ENCODE results near the gene ZNF500. TPM values are rescaled to one million over a fixed set of nuclear protein-coding genes. Genes with fewer than 3 reads are reported as not detected.

Gene ZNF500
- total and polyA plus RNA-seq, 2 donors, result 7.7 to 13.8 TPM

DNA sequence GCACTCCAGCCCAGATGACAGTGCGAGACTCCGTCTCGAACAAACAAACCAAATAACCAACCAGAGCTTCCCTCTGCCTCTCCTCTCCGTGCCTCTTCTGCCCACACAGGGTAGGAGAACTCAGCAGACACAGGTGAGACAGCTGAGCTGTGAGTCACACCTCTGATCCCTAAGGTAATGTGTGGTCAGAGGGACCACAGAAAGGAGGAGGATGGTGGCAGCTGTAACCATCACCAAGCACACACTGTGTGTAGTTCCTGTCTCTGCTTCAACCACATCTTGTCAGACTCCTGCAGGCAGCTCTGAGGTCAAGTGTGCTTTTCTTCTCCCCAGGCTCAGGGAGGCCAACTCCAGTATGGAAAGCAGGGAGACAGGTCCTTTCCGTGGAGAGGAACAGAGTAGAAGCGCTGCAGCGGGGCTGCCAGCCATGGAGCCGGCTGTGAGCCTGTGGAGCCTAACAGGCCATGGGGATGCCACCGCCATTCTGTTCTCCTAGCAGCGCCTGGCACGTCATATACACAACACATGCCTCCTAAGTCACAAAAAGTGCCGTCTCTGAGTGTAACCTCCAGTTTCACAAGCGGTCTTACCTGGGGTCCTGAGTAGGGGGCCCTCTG, 66.5 kb downstream of the ZNF500 start:
- WGBS, result 95% methylated on average over 13 of the region's 13 CpGs
- DNase-seq (ENCODE audit: low read depth in 6 of 9, low spot score in 9 of 9), result no peak
- Histone ChIP-seq H3K27ac (ENCODE audit: low read depth in 1 of 2, low read length in 1 of 2) (no peak overlapping the region), H3K27me3 (ENCODE audit: control insufficient read depth in 2 of 2, insufficient read depth in 1 of 2, low read length in 1 of 2) (no peaks in the 10 kb centered on the region), H3K36me3 (ENCODE audit: control insufficient read depth in 2 of 2, insufficient read depth in 2 of 2, low read length in 1 of 2) (peaks cover 66 to 69% of the 10 kb centered on the region in 2 donors), H3K9me3 (ENCODE audit: control insufficient read depth in 2 of 2, insufficient read depth in 1 of 2, low read length in 1 of 2) (no peaks in the 10 kb centered on the region), H3K4me3 (ENCODE audit: low read length in 2 of 2) (no peak overlapping the region), H3K4me1 (ENCODE audit: control insufficient read depth in 2 of 2, insufficient read depth in 2 of 2, low read length in 2 of 2) (no peaks in the 10 kb centered on the region)

DNA sequence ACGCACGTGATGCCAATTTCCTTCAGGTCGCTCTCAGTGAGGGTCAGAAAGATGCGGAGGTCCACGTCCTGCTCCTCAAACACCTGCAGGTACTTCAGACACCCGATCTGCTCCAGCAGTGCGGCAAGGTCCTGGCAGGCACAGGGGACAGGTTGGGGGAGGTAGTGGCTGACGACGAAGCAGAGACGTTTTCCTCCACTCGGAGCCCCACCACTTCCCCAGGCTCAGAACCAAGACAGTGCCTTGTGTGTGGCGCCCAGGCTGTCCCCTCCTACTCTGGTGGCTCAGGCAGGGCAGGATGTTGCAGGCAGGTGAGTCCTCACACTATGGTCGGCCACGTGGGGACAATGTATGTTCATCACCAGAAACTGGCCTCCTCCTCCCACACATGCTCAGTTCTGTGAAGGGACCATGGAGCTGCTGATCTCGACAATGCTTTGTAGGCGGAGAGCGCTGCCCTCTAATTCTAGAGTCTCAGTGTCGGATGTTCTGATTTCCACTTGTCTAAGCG, 67.9 kb downstream of the ZNF500 start:
- H3K27me3 ChIP-seq (ENCODE audit: control insufficient read depth in 2 of 2, insufficient read depth in 1 of 2, low read length in 1 of 2), result no peaks in the 10 kb centered on the region
- H3K9me3 ChIP-seq (ENCODE audit: control insufficient read depth in 2 of 2, insufficient read depth in 1 of 2, low read length in 1 of 2), result no peaks in the 10 kb centered on the region
- H3K4me1 ChIP-seq (ENCODE audit: control insufficient read depth in 2 of 2, insufficient read depth in 2 of 2, low read length in 2 of 2), result peaks cover 0 to 4% of the 10 kb centered on the region in 2 donors
- WGBS, result 96% methylated on average over 19 of the region's 19 CpGs
- no peak overlapping the region for H3K4me3 ChIP-seq (ENCODE audit: low read length in 2 of 2)
- H3K27ac ChIP-seq (ENCODE audit: low read depth in 1 of 2, low read length in 1 of 2), result no peak overlapping the region
- H3K36me3 ChIP-seq (ENCODE audit: control insufficient read depth in 2 of 2, insufficient read depth in 2 of 2, low read length in 1 of 2), result peaks cover 63 to 72% of the 10 kb centered on the region in 2 donors
- DNase-seq (ENCODE audit: low read depth in 6 of 9, low spot score in 9 of 9), result no peak

DNA sequence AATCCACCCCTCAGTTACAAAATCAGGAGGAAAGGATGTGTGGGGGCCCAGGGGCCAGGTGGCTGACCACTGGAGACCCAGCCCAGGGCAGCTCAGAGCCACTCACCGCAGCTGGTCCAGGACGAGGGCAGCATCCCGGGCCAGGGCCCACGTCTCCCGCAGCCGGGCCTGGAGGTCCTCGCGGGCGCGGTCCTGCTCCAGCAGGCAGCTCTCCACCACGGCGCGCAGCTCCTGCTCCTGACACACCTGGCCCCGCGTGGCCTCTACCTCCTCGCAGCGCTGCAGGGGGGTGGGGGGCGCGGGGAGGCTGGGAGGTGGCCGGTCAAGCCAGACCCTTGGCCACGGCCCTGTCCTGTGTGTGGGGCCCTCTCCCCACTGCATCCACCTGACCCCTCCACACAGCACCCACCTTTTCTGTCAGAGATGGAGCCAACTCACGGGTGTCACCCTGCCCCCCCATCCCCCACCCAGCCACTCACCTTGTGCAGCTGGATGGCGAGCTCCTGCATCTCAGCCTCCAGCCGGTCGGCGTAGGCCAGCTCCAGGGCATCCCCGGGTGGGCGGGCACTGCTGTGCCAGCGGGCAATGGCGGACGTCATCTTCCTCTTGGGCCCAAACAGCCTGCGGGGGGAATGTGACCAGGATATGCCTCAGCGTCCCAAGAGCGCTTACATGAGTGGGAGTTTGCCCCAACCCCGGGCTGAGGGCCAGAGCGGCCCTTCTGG, 68.5 kb downstream of the ZNF500 start:
- H3K36me3 ChIP-seq (ENCODE audit: control insufficient read depth in 2 of 2, insufficient read depth in 2 of 2, low read length in 1 of 2), result peaks cover 59 to 68% of the 10 kb centered on the region in 2 donors
- no peak overlapping the region for H3K27ac ChIP-seq (ENCODE audit: low read depth in 1 of 2, low read length in 1 of 2)
- no peak for DNase-seq (ENCODE audit: low read depth in 6 of 9, low spot score in 9 of 9)
- H3K27me3 ChIP-seq (ENCODE audit: control insufficient read depth in 2 of 2, insufficient read depth in 1 of 2, low read length in 1 of 2), result no peaks in the 10 kb centered on the region
- no peaks in the 10 kb centered on the region for H3K9me3 ChIP-seq (ENCODE audit: control insufficient read depth in 2 of 2, insufficient read depth in 1 of 2, low read length in 1 of 2)
- WGBS, result 98% methylated on average over 36 of the region's 36 CpGs
- peaks cover 0 to 4% of the 10 kb centered on the region in 2 donors for H3K4me1 ChIP-seq (ENCODE audit: control insufficient read depth in 2 of 2, insufficient read depth in 2 of 2, low read length in 2 of 2)
- no peak overlapping the region for H3K4me3 ChIP-seq (ENCODE audit: low read length in 2 of 2)

Other genes starting within 250 kb of the ZNF500 start
- gene CDIP1, start 228.4 kb downstream of the ZNF500 start, total RNA-seq, result 15.7 TPM
- 24.9 TPM for gene CDIP1, start 228.4 kb downstream of the ZNF500 start, polyA plus RNA-seq
- 0.05 TPM for gene C16orf96, start 210.8 kb downstream of the ZNF500 start, total RNA-seq
- gene C16orf96, start 210.8 kb downstream of the ZNF500 start, polyA plus RNA-seq, result 0.05 TPM
- gene UBALD1, start 152.3 kb downstream of the ZNF500 start, total RNA-seq, result 5.9 TPM
- gene UBALD1, start 152.3 kb downstream of the ZNF500 start, polyA plus RNA-seq, result 20.4 TPM
- gene MGRN1, start 142.3 kb downstream of the ZNF500 start, total RNA-seq, result 8.4 TPM
- 16.0 TPM for gene MGRN1, start 142.3 kb downstream of the ZNF500 start, polyA plus RNA-seq
- 35.4 TPM for gene NUDT16L1, start 73.6 kb downstream of the ZNF500 start, total RNA-seq
- gene NUDT16L1, start 73.6 kb downstream of the ZNF500 start, polyA plus RNA-seq, result 37.1 TPM
- gene ANKS3, start 32.9 kb downstream of the ZNF500 start, total RNA-seq, result 9.8 TPM
- 34.0 TPM for gene ANKS3, start 32.9 kb downstream of the ZNF500 start, polyA plus RNA-seq
- gene DNAAF8, start 32.6 kb downstream of the ZNF500 start, total RNA-seq, result 0.38 TPM
- gene DNAAF8, start 32.6 kb downstream of the ZNF500 start, polyA plus RNA-seq, result 1.1 TPM
- not detected for gene SEPTIN12, start 21.2 kb upstream of the ZNF500 start, total RNA-seq
- gene SEPTIN12, start 21.2 kb upstream of the ZNF500 start, polyA plus RNA-seq, result 0.14 TPM
- 3.9 TPM for gene SMIM22, start 28.2 kb upstream of the ZNF500 start, total RNA-seq
- gene SMIM22, start 28.2 kb upstream of the ZNF500 start, polyA plus RNA-seq, result 16.2 TPM
- 28.0 TPM for gene ROGDI, start 35.5 kb upstream of the ZNF500 start, total RNA-seq
- gene ROGDI, start 35.5 kb upstream of the ZNF500 start, polyA plus RNA-seq, result 40.8 TPM
- 36.4 TPM for gene GLYR1, start 80.1 kb upstream of the ZNF500 start, total RNA-seq
- 59.1 TPM for gene GLYR1, start 80.1 kb upstream of the ZNF500 start, polyA plus RNA-seq
- gene UBN1, start 80.3 kb upstream of the ZNF500 start, total RNA-seq, result 12.9 TPM
- 9.2 TPM for gene UBN1, start 80.3 kb upstream of the ZNF500 start, polyA plus RNA-seq
- gene PPL, start 170.0 kb upstream of the ZNF500 start, total RNA-seq, result 3.7 TPM
- 14.3 TPM for gene PPL, start 170.0 kb upstream of the ZNF500 start, polyA plus RNA-seq
- 0.24 TPM for gene SEC14L5, start 191.2 kb upstream of the ZNF500 start, total RNA-seq
- gene SEC14L5, start 191.2 kb upstream of the ZNF500 start, polyA plus RNA-seq, result 0.14 TPM